ENCODE results near the gene ACADSB. TPM values are rescaled to one million over a fixed set of nuclear protein-coding genes. Genes with fewer than 3 reads are reported as not detected.

ACADSB gene
- total and polyA plus RNA-seq, 10 donors: 5.1 to 23.9 (median 14.3) TPM

- intact Hi-C loops (cut with DNase I; ENCODE audit: low total_unique reads): no loop called here
- H3K4me3 ChIP-seq: no peak overlapping the region
- WGBS, 5 donors: 84 to 93% (median 92%) methylated on average over 8 of the region's 8 CpGs
- H3K36me3 ChIP-seq: peaks cover 0 to 49% (median 19%) of the 10 kb centered on the region in 6 donors
- no peak for TF ChIP-seq POLR2A (IDR thresholded peaks at IDR 0.05)
- no peak for TF ChIP-seq POLR2AphosphoS5 (IDR thresholded peaks at IDR 0.05)
- no peak for TF ChIP-seq CTCF (IDR thresholded peaks at IDR 0.05 in 8 of 11, conservative IDR thresholded peaks at IDR 0.05 in 3 of 11)
- no peaks in the 10 kb centered on the region for H3K27me3 ChIP-seq (replicated peaks in 1 of 7)
- no peak for DNase-seq
- H3K4me1 ChIP-seq: peaks cover 0 to 7% (median 0%) of the 10 kb centered on the region in 6 donors
- no peak overlapping the region for H3K27ac ChIP-seq
- no peaks in the 10 kb centered on the region for H3K9me3 ChIP-seq
These were observed 26.8 kb downstream of the ACADSB start for GRCh38 chr10:123035467-123036086.

GRCh38 chr10:123038782-123039631 is 30.2 kb downstream of the ACADSB start:
- 43 to 60% (median 52%) methylated on average over 18 of the region's 18 CpGs for WGBS, 5 donors
- H3K36me3 ChIP-seq: peaks cover 0 to 64% (median 19%) of the 10 kb centered on the region in 6 donors
- DNase-seq: no peak
- TF ChIP-seq CTCF (IDR thresholded peaks at IDR 0.05 in 8 of 11, conservative IDR thresholded peaks at IDR 0.05 in 3 of 11) (no peak), POLR2A (IDR thresholded peaks at IDR 0.05) (no peak)
- no peaks in the 10 kb centered on the region for H3K27me3 ChIP-seq (replicated peaks in 1 of 7)
- H3K4me3 ChIP-seq: no peak overlapping the region
- H3K9me3 ChIP-seq: no peaks in the 10 kb centered on the region
- peaks cover 0 to 12% (median 0%) of the 10 kb centered on the region in 6 donors for H3K4me1 ChIP-seq
- intact Hi-C loops (cut with DNase I; ENCODE audit: low total_unique reads): no loop called here
- no peak overlapping the region for H3K27ac ChIP-seq

DNA sequence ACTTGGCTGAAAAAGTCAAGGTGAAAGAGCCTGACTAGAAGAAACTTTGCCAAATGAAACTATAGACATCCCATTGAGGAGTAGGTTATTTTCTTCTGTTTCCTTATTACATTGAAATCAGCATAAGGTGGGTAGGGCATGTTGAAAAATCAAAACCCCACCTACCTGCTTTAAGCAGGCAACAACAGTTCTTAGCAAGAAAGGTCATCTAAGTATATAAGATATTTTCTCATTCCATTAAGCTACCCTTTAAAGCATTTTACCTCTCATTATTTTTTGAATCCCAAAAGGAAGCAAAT is 30.8 kb downstream of the ACADSB start:
- no peaks in the 10 kb centered on the region for H3K9me3 ChIP-seq
- no peak for DNase-seq
- no peak for TF ChIP-seq POLR2AphosphoS5 (IDR thresholded peaks at IDR 0.05)
- TF ChIP-seq CTCF (IDR thresholded peaks at IDR 0.05 in 8 of 11, conservative IDR thresholded peaks at IDR 0.05 in 3 of 11): no peak
- TF ChIP-seq POLR2A (IDR thresholded peaks at IDR 0.05): no peak
- no peaks in the 10 kb centered on the region for H3K27me3 ChIP-seq (replicated peaks in 1 of 7)
- H3K4me3 ChIP-seq: no peak overlapping the region
- H3K4me1 ChIP-seq: peaks cover 0 to 12% (median 0%) of the 10 kb centered on the region in 6 donors
- intact Hi-C loops (cut with DNase I; ENCODE audit: low total_unique reads): no loop called here
- peaks cover 0 to 65% (median 19%) of the 10 kb centered on the region in 6 donors for H3K36me3 ChIP-seq
- H3K27ac ChIP-seq: no peak overlapping the region

DNA sequence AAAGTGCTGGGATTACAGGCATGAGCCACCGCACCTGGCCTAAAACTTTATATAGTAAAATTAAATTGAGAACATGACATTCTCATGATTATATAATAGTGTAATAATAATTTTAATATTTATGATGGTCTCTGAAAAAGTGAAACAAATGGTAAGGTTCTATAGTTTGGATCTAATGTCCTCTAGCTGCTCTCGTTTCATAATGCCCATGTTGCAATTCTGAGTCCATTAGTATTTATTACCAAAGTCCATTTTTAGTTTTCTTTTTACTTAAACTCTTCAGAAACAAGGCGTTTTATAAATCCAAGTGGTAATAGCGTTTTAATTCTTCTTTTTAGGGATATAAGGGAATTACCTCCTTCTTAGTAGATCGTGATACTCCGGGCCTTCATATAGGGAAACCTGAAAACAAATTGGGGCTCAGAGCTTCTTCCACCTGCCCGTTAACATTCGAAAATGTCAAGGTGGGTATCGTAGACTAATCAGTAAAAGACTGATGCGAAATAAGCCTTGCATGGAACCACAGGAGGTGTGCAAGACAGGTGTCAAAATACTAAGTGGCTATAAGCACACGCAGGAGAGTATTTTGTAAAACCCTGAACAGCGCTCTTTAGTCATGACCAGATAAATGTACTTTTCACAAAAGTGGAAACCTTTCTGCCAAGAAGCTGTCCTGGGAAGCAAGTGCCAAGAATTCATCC is 34.1 kb downstream of the ACADSB start:
- Histone ChIP-seq H3K9me3 (no peaks in the 10 kb centered on the region), H3K4me3 (no peak overlapping the region), H3K4me1 (peaks cover 0 to 12% (median 0%) of the 10 kb centered on the region in 6 donors), H3K27me3 (replicated peaks in 1 of 7) (no peaks in the 10 kb centered on the region), H3K27ac (no peak overlapping the region), H3K36me3 (peaks cover 0 to 60% (median 11%) of the 10 kb centered on the region in 6 donors)
- intact Hi-C loops (cut with DNase I; ENCODE audit: low total_unique reads): loop anchor here (5.0 kb wide), 1 partner anchor 514 kb away; no protein-coding TSS in a partner anchor
- no peak for DNase-seq
- TF ChIP-seq POLR2A (IDR thresholded peaks at IDR 0.05) (no peak), POLR2AphosphoS5 (IDR thresholded peaks at IDR 0.05) (no peak)
- 87 to 93% (median 90%) methylated on average over 12 of the region's 12 CpGs for WGBS, 5 donors

All from spleen (tissue), 11 donors.